Measurements from ENCODE around the gene NFIC. TPM values are rescaled to one million over a fixed set of nuclear protein-coding genes. Genes with fewer than 3 reads are reported as not detected.
A peak's percentile ranks its signal among the peaks of the same experiment; 100 is the strongest.

Gene NFIC
- total RNA-seq, 1 experiment from 2014 or later: 85.5 TPM

DNA sequence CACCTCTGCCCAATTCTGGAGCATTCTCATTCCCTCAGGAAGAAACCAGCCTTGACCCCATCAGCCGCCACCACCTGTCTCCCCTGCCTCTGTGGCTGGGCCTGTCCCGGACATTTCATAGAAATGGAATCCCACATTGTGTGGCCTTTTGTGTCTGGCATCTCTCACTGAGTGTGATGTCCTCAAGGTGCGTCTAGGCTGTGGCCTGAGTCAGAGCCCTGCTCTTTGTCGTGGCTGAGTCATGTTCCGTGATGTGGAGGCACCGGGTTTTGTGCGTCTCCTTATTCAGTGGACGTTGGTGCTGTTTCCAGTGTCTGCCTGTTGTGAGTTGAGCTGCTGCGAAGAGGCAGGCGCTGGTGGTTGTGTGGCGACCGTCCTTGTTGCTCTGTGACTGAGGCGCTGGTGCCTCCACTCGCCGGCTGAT, 143.2 kb downstream of the NFIC start:
- no peaks in the 10 kb centered on the region for H3K9me3 Mint-ChIP-seq (ENCODE audit: unreplicated experiment)

DNA sequence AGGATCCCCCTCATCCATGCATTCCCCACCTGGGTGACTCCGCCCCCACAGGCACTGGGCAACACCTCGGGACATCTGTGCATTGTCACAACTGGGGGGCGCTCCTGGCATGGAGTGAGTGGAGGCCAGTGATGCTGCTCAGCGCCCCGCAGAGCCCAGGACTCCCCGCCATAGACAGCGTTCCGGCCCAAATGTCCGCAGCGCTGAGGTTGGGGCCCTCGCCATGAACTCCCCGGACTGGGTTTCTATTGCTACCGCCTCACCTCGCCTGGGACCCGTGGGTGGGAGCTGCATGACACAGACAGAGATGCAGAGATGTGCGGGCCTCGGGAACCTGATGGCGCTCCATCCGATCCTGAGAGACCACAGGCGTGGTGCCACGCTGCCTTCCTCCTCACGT, 144.3 kb downstream of the NFIC start:
- BruUV-seq (replicated peaks): no TSS peak
- Mint-ChIP-seq H3K27me3 (ENCODE audit: insufficient read depth, unreplicated experiment) (no peaks in the 10 kb centered on the region), H3K27ac (ENCODE audit: low read depth, unreplicated experiment) (no peak overlapping the region), H3K9me3 (ENCODE audit: unreplicated experiment) (no peaks in the 10 kb centered on the region), H3K4me1 (ENCODE audit: insufficient read depth, unreplicated experiment) (peaks cover 19% of the 10 kb centered on the region), H3K36me3 (ENCODE audit: insufficient read depth, unreplicated experiment) (peaks cover 14% of the 10 kb centered on the region), H3K4me3 (ENCODE audit: unreplicated experiment) (no peak overlapping the region)
- TF ChIP-seq CTCF (IDR thresholded peaks at IDR 0.05; ENCODE audit: unreplicated experiment): no peak
- POLR2A ChIA-PET: no interaction called here
- intact Hi-C loops (cut with micrococcal nuclease): no loop called here
- no peak for DNase-seq (ENCODE audit: unreplicated experiment)
- CTCF ChIA-PET: no interaction called here

More for the DNA sequence above, 143.2 kb downstream of the NFIC start:
- BruUV-seq (replicated peaks): no TSS peak
- CTCF ChIA-PET: interaction anchor here (1.0 kb wide), 1 partner anchor 192 kb away, joined by 4 read pairs; no protein-coding TSS in a partner anchor
- Mint-ChIP-seq H3K27me3 (ENCODE audit: insufficient read depth, unreplicated experiment) (no peaks in the 10 kb centered on the region), H3K36me3 (ENCODE audit: insufficient read depth, unreplicated experiment) (peaks cover 14% of the 10 kb centered on the region), H3K4me1 (ENCODE audit: insufficient read depth, unreplicated experiment) (peaks cover 19% of the 10 kb centered on the region), H3K27ac (ENCODE audit: low read depth, unreplicated experiment) (peak overlapping the region; percentile 37), H3K4me3 (ENCODE audit: unreplicated experiment) (peak overlapping the region; percentile 41)
- intact Hi-C loops (cut with micrococcal nuclease): no loop called here
- no peak for TF ChIP-seq CTCF (IDR thresholded peaks at IDR 0.05; ENCODE audit: unreplicated experiment)
- POLR2A ChIA-PET: interaction anchor here (0.8 to 1.6 kb wide), 2 partner anchors 9 to 47 kb away, joined by 4 to 6 read pairs; partner anchors contain the start of gene DOHH
- peak; percentile 67 for DNase-seq (ENCODE audit: unreplicated experiment)

DNA sequence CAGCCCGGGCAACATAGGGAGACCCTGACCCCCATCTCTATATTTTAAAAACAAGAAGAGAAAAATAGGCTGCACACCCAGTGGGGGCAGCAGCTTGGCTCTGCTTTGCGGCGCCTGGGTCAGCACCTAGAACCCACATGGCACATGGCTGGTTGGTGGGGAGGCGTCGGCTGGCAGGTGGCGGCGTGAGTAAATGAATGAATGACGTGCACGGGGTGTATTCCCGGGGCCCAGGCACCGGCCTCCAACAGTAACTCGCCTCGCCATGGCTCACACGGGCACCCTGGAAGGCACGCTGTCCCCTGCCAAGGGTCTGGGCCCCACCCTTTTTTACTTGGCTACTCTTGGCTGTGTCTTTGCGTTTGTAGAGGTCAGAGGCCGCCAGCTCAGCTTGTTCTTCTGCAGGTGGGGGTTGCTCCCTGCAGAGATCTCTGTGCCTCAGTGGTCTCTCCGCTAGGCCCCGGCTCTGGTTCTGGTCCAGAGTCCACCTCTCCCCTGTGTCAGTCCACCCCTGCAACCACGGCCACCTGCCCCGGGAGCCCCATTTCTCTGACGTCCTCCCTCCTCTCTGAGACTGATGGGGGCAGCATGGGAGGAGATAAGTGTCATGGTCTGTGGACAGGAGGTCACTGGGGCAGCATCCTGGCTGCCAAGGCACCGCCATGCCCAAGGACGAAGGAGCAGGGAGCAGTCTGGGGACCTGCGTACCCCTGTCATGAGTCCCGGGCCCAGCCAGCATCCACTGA, 145.3 kb downstream of the NFIC start:
- no peaks in the 10 kb centered on the region for H3K27me3 Mint-ChIP-seq (ENCODE audit: insufficient read depth, unreplicated experiment)
- peaks cover 11% of the 10 kb centered on the region for H3K36me3 Mint-ChIP-seq (ENCODE audit: insufficient read depth, unreplicated experiment)
- intact Hi-C loops (cut with micrococcal nuclease): no loop called here
- no peak overlapping the region for H3K27ac Mint-ChIP-seq (ENCODE audit: low read depth, unreplicated experiment)
- no peak for DNase-seq (ENCODE audit: unreplicated experiment)
- ChIA-PET POLR2A (no interaction called here), CTCF (interaction anchor here (0.7 kb wide), 1 partner anchor 7 kb away, joined by 3 read pairs; no protein-coding TSS in a partner anchor)
- H3K9me3 Mint-ChIP-seq (ENCODE audit: unreplicated experiment): no peaks in the 10 kb centered on the region
- no peak for TF ChIP-seq CTCF (IDR thresholded peaks at IDR 0.05; ENCODE audit: unreplicated experiment)
- peaks cover 19% of the 10 kb centered on the region for H3K4me1 Mint-ChIP-seq (ENCODE audit: insufficient read depth, unreplicated experiment)
- no TSS peak for BruUV-seq (replicated peaks)
- H3K4me3 Mint-ChIP-seq (ENCODE audit: unreplicated experiment): no peak overlapping the region

DNA sequence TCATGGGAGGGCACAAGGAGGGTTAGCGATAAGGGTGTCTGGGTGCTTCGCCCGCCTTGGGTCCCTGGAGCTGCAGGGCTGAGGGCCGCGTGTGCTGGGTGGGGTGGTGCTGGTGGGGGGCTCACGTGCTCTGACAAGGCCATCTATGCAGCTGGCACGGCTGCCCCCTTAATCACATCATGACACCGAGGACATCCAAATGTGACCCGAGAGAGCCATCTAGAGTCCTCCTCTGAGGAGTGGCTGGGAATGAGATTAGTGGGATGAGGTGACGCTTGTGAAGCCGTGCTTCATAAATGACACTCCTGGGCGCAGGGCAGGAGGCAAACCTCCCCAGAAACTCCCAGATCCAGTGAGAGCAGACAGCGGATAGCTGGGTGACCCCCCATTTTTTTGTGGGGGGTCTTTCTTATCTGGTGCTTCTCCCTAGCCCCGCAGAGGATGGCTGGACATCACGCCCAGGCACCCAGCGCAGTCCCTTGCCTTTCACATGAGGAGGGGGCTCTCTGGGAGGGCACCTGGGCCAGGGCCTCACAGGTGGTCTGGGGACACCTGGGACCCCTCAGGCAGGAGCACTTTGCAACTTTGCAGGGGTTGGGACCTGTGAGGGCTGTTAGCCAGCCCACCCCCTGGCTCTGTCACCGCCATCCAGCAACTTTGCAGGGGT, 146.3 kb downstream of the NFIC start:
- Mint-ChIP-seq H3K27ac (ENCODE audit: low read depth, unreplicated experiment) (no peak overlapping the region), H3K27me3 (ENCODE audit: insufficient read depth, unreplicated experiment) (no peaks in the 10 kb centered on the region), H3K4me3 (ENCODE audit: unreplicated experiment) (no peak overlapping the region), H3K4me1 (ENCODE audit: insufficient read depth, unreplicated experiment) (peaks cover 14% of the 10 kb centered on the region), H3K9me3 (ENCODE audit: unreplicated experiment) (no peaks in the 10 kb centered on the region), H3K36me3 (ENCODE audit: insufficient read depth, unreplicated experiment) (peaks cover 8% of the 10 kb centered on the region)
- no TSS peak for BruUV-seq (replicated peaks)
- ChIA-PET CTCF (interaction anchor here (0.6 kb wide), 1 partner anchor 1191 kb away, joined by 3 read pairs; no protein-coding TSS in a partner anchor), POLR2A (no interaction called here)
- TF ChIP-seq CTCF (IDR thresholded peaks at IDR 0.05; ENCODE audit: unreplicated experiment): no peak
- intact Hi-C loops (cut with micrococcal nuclease): no loop called here
- no peak for DNase-seq (ENCODE audit: unreplicated experiment)

Measured in MCF 10A (cell line).